Articular chondrocyte of knee joint (primary cell): Measurements from ENCODE around the gene ZNF644. TPM values are rescaled to one million over a fixed set of nuclear protein-coding genes. Genes with fewer than 3 reads are reported as not detected.

Experiments used
- total RNA-seq: library from RNA; depleted of rRNA; stranded (reverse); fragments of >200 nt; gene quantifications from 2 replicates; pipeline ENCODE4 v1.2.3, GENCODE V29; 2012

Gene ZNF644
- total RNA-seq, result 71.1 and 74.8 TPM in 2 replicates

DNA sequence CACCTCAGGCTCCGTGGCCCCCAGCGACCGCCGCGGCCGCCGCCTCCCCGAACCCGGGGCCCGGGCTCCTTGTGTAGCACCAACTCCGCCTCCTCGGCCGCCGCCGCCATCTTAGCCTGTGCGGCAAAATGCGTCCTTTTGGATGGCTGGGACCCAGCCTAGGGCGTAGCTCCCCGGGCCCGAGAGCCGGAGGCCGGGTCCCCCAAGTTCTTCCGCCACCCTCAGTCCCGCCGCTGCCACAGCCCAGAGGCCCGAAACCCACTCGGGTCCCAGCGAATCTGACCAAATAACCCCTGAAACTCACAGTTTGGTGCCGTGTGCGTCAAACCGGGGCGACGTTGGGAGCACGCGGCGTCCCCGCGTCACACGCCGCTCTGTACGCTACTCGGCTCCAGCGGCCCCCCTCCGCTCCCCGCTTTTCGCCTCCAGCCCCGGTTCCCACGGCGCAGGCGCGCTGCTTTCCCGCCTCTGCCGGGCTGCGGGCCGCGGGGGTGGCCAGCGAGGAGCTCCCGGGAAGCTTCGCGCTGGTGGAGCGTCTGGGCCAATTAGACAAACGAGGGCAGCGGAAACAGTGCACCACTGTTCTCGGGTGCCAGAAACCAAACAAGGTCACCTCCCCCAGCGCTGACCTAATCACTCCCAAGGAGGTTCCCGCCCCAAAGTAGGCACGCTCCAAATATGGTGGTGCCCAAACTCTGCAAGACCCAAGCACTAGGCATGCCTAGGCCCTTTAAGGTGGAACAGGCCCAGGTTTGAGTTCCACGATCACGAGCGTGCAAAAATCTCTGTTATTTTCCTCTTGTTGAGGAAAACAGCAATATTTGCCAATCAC is at the start of gene ZNF644:
TSS of gene ZNF644 (minus strand) at position 350 of the 832 bp plus-strand sequence. CDS start 39,682 bp downstream, outside the sequence.

